WERI-Rb-1 (cell line): ENCODE data around the gene CSRNP3.

Experiments
- DNase-seq: peaks from one replicate; pipeline ENCODE4 v3.0.0-alpha.2; 2020
- H3K27ac ChIP-seq: fragments of 250-450 bp; sonication (Bioruptor Pico); 2 replicates; pipeline ENCODE4 v1.5.1; 2020; ENCODE audit warnings: mild to moderate bottlenecking, moderate library complexity
- H3K27me3 ChIP-seq: fragments of 250-450 bp; sonication (Bioruptor Pico); 2 replicates; pipeline ENCODE4 v1.5.1; 2021; ENCODE audit warnings: mild to moderate bottlenecking, low read depth, moderate library complexity; ENCODE audit not compliant: insufficient read depth, severe bottlenecking
- H3K36me3 ChIP-seq: fragments of 250-450 bp; sonication (Bioruptor Pico); 2 replicates; pipeline ENCODE4 v1.5.1; 2020; ENCODE audit warnings: mild to moderate bottlenecking, moderate library complexity
- H3K4me3 ChIP-seq: 2 replicates; pipeline ENCODE4 v1.5.1; 2011; ENCODE audit warnings: low read depth, mild to moderate bottlenecking, control low read depth, low read length
- H3K9me3 ChIP-seq: fragments of 250-450 bp; sonication (Bioruptor Pico); 2 replicates; pipeline ENCODE4 v1.5.1; 2021; ENCODE audit warnings: mild to moderate bottlenecking, moderate library complexity; ENCODE audit not compliant: severe bottlenecking
- TF ChIP-seq, protein P1 (sequence below): IDR thresholded peaks from 2 replicates; pipeline ENCODE4 v1.5.1; 2011; ENCODE audit warnings: low read depth, mild to moderate bottlenecking, control low read depth, inconsistent platforms, low read length

CSRNP3 gene

DNA sequence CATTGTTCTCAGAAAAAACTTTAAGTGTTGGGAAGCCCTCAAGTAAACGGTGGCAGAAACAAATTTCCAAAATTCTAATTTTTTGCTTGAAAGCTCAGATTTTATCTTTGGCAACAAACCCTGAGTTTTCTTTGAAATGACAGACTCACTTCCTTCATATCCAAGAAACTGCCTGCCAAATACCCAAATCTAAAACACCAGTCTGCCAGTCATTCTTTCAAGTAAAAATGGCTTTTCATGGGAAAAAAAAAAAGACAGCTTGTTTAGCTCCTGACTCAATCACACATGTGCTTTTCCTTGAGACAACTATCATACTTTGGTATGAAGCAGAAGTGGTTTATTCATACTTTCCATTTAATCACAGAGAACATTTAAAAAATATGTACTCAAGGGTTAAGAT lies 40.6 kb upstream of the CSRNP3 start:
- Histone ChIP-seq H3K4me3 (no peak overlapping the region), H3K27ac (no peak overlapping the region), H3K27me3 (no peaks in the 10 kb centered on the region), H3K36me3 (no peaks in the 10 kb centered on the region), H3K9me3 (peaks cover 2% of the 10 kb centered on the region)
- TF ChIP-seq, protein P1, sequence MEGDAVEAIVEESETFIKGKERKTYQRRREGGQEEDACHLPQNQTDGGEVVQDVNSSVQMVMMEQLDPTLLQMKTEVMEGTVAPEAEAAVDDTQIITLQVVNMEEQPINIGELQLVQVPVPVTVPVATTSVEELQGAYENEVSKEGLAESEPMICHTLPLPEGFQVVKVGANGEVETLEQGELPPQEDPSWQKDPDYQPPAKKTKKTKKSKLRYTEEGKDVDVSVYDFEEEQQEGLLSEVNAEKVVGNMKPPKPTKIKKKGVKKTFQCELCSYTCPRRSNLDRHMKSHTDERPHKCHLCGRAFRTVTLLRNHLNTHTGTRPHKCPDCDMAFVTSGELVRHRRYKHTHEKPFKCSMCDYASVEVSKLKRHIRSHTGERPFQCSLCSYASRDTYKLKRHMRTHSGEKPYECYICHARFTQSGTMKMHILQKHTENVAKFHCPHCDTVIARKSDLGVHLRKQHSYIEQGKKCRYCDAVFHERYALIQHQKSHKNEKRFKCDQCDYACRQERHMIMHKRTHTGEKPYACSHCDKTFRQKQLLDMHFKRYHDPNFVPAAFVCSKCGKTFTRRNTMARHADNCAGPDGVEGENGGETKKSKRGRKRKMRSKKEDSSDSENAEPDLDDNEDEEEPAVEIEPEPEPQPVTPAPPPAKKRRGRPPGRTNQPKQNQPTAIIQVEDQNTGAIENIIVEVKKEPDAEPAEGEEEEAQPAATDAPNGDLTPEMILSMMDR = no peak
- DNase-seq = no peak

DNA sequence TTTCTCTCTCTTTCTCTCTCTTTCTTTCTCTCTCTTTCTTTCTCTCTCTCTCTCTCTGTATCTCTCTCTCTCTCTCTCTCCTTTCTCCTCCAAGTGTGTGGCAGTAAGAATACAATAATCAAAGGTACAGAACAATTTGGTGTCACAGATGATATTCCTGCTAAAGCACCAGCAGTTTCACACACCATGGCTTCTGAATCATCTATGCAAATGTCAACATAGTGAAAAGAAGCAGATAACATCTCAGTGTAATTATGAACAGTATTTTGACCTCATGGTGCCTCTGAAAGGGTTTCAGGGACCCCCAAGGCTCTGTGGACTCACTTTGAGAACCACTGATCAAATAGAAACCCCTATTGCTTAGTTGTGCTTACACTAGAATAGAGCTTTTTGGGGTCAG lies 38.5 kb upstream of the CSRNP3 start:
- H3K27ac ChIP-seq = no peak overlapping the region
- DNase-seq = no peak
- H3K4me3 ChIP-seq = no peak overlapping the region
- H3K36me3 ChIP-seq = no peaks in the 10 kb centered on the region
- TF ChIP-seq, protein P1 = no peak
- H3K9me3 ChIP-seq = peaks cover 2% of the 10 kb centered on the region
- H3K27me3 ChIP-seq = no peaks in the 10 kb centered on the region

DNA sequence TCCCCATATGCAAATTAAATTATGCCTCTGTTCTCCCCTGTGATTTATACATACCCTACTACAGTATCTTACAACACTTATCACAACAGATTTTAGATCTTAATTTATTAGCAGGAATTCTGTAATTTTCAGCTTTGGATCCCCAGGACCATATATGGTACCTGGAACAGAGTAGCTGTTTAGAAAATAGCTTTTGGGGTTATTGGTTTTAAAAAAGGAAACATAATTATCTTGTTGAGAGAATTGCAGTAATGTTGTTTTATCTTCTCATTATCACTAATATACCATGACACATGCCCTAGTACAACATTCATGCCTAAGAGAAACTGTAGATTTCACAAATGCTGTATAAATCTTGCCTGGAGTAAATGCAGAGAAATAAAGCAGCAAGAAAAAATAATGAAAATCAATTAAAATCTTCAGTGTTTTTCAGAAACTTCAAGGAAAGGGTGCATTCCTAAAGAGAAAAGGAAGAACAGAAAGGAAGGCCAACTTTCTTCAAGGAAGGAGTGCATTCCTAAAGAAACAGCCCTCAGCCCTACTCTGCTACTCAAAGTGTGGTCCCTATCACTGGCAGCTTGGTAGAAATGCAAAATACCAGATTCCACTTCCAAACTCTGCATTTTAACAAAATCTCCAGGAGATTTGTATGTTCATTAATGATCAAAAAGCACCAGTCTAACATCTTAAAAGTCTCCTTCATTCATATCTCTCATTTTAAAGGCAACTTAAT lies 37.1 kb upstream of the CSRNP3 start:
- Histone ChIP-seq H3K4me3 (no peak overlapping the region), H3K9me3 (peaks cover 2% of the 10 kb centered on the region), H3K36me3 (no peaks in the 10 kb centered on the region), H3K27me3 (no peaks in the 10 kb centered on the region), H3K27ac (no peak overlapping the region)
- TF ChIP-seq, protein P1 = no peak
- DNase-seq = no peak

DNA sequence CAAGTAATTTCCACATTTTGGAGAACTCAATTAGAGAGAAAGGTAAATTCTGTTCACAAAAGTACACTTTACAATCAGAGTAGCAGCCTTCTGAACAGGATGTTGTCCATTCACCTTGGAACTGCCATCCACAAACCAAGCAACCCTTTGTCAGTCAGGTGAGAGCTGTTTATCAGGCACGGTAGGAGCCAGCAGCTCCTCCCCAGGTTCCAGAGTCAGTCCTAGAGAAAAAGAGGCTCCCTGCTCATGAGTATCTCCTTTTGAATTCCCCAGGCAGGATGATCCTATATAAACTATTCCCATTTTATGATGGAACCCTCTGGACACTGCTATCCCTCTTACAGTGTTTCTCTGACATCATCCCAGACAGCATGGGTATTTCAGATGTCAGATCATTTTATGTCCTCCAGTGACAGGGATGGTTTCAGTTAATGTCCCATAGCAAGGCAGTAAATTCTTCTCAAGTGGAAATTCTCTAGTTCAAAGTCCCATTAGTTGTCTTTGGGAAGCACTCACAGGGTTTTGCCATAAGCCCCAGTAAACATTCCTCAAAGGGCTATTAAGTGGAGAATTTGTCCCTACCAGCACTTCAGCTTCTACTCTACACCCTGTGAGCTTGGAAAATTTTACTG lies 34.5 kb upstream of the CSRNP3 start:
- Histone ChIP-seq H3K36me3 (no peaks in the 10 kb centered on the region), H3K4me3 (no peak overlapping the region), H3K27ac (no peak overlapping the region), H3K27me3 (no peaks in the 10 kb centered on the region), H3K9me3 (peaks cover 2% of the 10 kb centered on the region)
- TF ChIP-seq, protein P1 = no peak
- no peak for DNase-seq

DNA sequence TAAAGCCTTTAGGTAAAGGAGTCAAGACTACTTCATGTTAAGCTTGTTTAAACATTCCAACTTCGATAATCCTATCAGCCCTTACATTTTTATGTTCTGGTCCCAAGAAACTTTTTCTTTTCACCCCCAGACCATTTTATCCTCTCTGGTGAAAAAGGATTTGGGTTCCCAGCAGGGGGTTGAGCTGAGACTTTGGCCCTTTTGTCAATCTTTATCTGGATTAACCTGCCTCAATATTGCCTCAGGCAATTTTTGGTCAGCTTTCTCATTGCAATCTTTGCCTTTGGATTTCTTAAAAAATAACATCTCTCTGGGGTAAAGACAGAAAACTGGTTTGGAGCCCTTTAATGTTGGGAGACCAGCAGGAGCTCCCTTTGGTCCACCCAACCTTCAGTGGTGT lies 33.9 kb upstream of the CSRNP3 start:
- Histone ChIP-seq H3K27me3 (no peaks in the 10 kb centered on the region), H3K27ac (no peak overlapping the region), H3K4me3 (no peak overlapping the region), H3K9me3 (peaks cover 2% of the 10 kb centered on the region), H3K36me3 (no peaks in the 10 kb centered on the region)
- peak; percentile 16 for DNase-seq
- TF ChIP-seq, protein P1 = no peak

DNA sequence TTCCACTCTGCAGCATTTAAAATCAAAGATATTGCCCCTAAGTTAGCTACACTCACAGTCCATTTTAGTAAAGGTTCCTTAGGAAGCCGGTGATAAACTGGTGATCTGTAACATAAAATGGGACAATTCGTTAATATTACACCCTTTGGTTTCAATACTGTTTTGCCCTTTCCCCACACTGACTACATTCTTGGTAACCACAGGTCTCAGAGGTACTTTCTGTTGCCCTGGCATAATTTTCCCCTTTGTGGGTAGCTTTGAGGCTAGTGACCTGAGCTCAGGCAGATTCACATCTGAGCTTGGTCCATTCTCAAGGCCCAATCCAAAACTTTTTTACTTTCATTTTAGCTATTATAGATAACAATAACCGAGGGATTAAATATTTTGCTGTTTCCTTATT lies 32.9 kb upstream of the CSRNP3 start:
- DNase-seq = no peak
- TF ChIP-seq, protein P1 = no peak
- H3K27me3 ChIP-seq = no peaks in the 10 kb centered on the region
- no peaks in the 10 kb centered on the region for H3K36me3 ChIP-seq
- no peak overlapping the region for H3K4me3 ChIP-seq
- no peak overlapping the region for H3K27ac ChIP-seq
- peaks cover 2% of the 10 kb centered on the region for H3K9me3 ChIP-seq
